ENCODE measurements around the gene CLMN. TPM values are rescaled to one million over a fixed set of nuclear protein-coding genes. Genes with fewer than 3 reads are reported as not detected.

CLMN gene
- total and polyA plus RNA-seq, 2 of the 13 experiments (the other 11 are each of a cell fraction or from before 2014, with no cell fraction given), result 15.1 to 16.7 TPM

GRCh38 chr14:95294834-95295599 lies 24.7 kb downstream of the CLMN start (continued):
- TF ChIP-seq, protein P1, sequence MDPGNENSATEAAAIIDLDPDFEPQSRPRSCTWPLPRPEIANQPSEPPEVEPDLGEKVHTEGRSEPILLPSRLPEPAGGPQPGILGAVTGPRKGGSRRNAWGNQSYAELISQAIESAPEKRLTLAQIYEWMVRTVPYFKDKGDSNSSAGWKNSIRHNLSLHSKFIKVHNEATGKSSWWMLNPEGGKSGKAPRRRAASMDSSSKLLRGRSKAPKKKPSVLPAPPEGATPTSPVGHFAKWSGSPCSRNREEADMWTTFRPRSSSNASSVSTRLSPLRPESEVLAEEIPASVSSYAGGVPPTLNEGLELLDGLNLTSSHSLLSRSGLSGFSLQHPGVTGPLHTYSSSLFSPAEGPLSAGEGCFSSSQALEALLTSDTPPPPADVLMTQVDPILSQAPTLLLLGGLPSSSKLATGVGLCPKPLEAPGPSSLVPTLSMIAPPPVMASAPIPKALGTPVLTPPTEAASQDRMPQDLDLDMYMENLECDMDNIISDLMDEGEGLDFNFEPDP (CRISPR knock-in tag; conservative IDR thresholded peaks at IDR 0.05), result 0 out of 2 replicates have a peak, but pooled peaks have one; percentile 87
- peak; percentile 28 for TF ChIP-seq ZNF883 (CRISPR knock-in tag; IDR thresholded peaks at IDR 0.05; ENCODE audit: not compliant biosample characterization)
- no peak for TF ChIP-seq ZBTB8A (CRISPR knock-in tag; IDR thresholded peaks at IDR 0.05; ENCODE audit: borderline replicate concordance, low read depth)
- TF ChIP-seq MEIS2 (CRISPR knock-in tag; IDR thresholded peaks at IDR 0.05), result no peak
- no peak for TF ChIP-seq JARID2 (CRISPR knock-in tag; IDR thresholded peaks at IDR 0.05; ENCODE audit: insufficient replicate concordance)
- TF ChIP-seq ZNF543 (CRISPR knock-in tag; IDR thresholded peaks at IDR 0.05), result no peak; the same call in 1 of the 2 replicates
- no peak for TF ChIP-seq ZSCAN20 (CRISPR knock-in tag; IDR thresholded peaks at IDR 0.05; ENCODE audit: borderline replicate concordance)
- no peak for TF ChIP-seq ZNF30 (CRISPR knock-in tag; IDR thresholded peaks at IDR 0.05)
- no peak for TF ChIP-seq ZSCAN9 (CRISPR knock-in tag; IDR thresholded peaks at IDR 0.05; ENCODE audit: borderline replicate concordance)
- TF ChIP-seq ZNF432 (CRISPR knock-in tag; IDR thresholded peaks at IDR 0.05; ENCODE audit: borderline replicate concordance), result no peak

- H3K79me2 ChIP-seq (ENCODE audit: insufficient read depth, low read length), result peaks cover 10% of the 10 kb centered on the region
- intact Hi-C loops (cut with micrococcal nuclease; ENCODE audit: unreplicated experiment), result no loop called here
- H3K36me3 ChIP-seq (replicated peaks in 1 of 2; ENCODE audit: control insufficient read depth in 1 of 2, insufficient read depth in 2 of 2, low read length in 2 of 2), result no peaks in the 10 kb centered on the region
- no peak for ATAC-seq
- H2AFZ ChIP-seq (ENCODE audit: low read length), result no peak overlapping the region
- no peak overlapping the region for H3K9ac ChIP-seq (ENCODE audit: insufficient read depth, low read depth, low read length)
- TF ChIP-seq SNAPC5 (CRISPR knock-in tag; IDR thresholded peaks at IDR 0.05; ENCODE audit: borderline replicate concordance), result no peak
- no peaks in the 10 kb centered on the region for H3K27me3 ChIP-seq (ENCODE audit: control insufficient read depth in 1 of 2, insufficient read depth in 2 of 2, low read length in 2 of 2)
- H3K9me3 ChIP-seq (ENCODE audit: low read length), result no peaks in the 10 kb centered on the region
- POLR2A ChIA-PET, result interaction anchor here (0.9 to 1.3 kb wide), 5 partner anchors 21 to 30 kb away, joined by 3 to 6 read pairs (median 4); no protein-coding TSS in a partner anchor
- no TSS peak for BruUV-seq (replicated peaks)
- in situ Hi-C loops (cut with HindIII; ENCODE audit: extremely low pct_ligation_motif_present, low pct_unique_long_range_greater_than_20kb), result no loop called here
- peaks cover 70% of the 10 kb centered on the region for H3K4me1 ChIP-seq (ENCODE audit: insufficient read depth, low read length)
- CTCF ChIA-PET (ENCODE audit: low intra/inter-chr PET ratio, low total read pairs), result no interaction called here
- no peak overlapping the region for H3K27ac ChIP-seq (ENCODE audit: extremely low read length, insufficient read depth, low read length)
- no peak for DNase-seq (ENCODE audit: low spot score)
- H3K4me2 ChIP-seq (ENCODE audit: low read depth, low read length), result no peak overlapping the region
- FAIRE-seq, result no peak
- 95% methylated on average over 5 of the region's 7 CpGs for WGBS (ENCODE audit: low lambda C conversion rate)
- H4K20me1 ChIP-seq (ENCODE audit: insufficient read depth, low read length), result no peaks in the 10 kb centered on the region
- H3K4me3 ChIP-seq (replicated peaks in 1 of 3; ENCODE audit: insufficient read depth in 1 of 3, low read depth in 2 of 3, low read length in 3 of 3), result no peak overlapping the region
Observed at GRCh38 chr14:95294320-95294719, 25.4 kb downstream of the CLMN start.

Measured in HepG2 (cell line).